BLaER1 treated with 17β-estradiol and CSF1 and Interleukin-3, amounts not matched to agents 10 nM and 100 nM (cell line): ENCODE data around the gene MYO9A.
"Not testable (repeated sequence)": the region's sequence is repeated elsewhere in the genome, so short reads cannot be mapped to it uniquely, and the experiment has no call there.

Experiments used
- H3K27ac ChIP-seq, 11 experiments: shearing (Covaris generic); formaldehyde crosslinking; 2 replicates each; pipeline ENCODE4 v1.8.1; 2022
- H3K27me3 ChIP-seq, 11 experiments: shearing (Covaris generic); formaldehyde crosslinking; 2 replicates each; pipeline ENCODE4 v1.8.1; 2022
- H3K36me3 ChIP-seq, 11 experiments: shearing (Covaris generic); formaldehyde crosslinking; 2 replicates each; pipeline ENCODE4 v1.8.1; 2022
- H3K4me1 ChIP-seq, 10 experiments: shearing (Covaris generic); formaldehyde crosslinking; 2 replicates each; pipeline ENCODE4 v1.8.1; 2022
- H3K4me2 ChIP-seq, 11 experiments: shearing (Covaris generic); formaldehyde crosslinking; 2 replicates each; pipeline ENCODE4 v1.8.1; 2022
- H3K4me3 ChIP-seq, 10 experiments: shearing (Covaris generic); formaldehyde crosslinking; 2 replicates each; pipeline ENCODE4 v1.8.1; 2022
- H3K9ac ChIP-seq, 11 experiments: shearing (Covaris generic); formaldehyde crosslinking; 2 replicates each; pipeline ENCODE4 v1.8.1; 2022
- H3K9me3 ChIP-seq, 11 experiments: shearing (Covaris generic); formaldehyde crosslinking; replicated peaks in 1 of 11; 2 replicates each; pipeline ENCODE4 v1.8.1; 2022
- H4K20me1 ChIP-seq, 11 experiments: shearing (Covaris generic); formaldehyde crosslinking; 2 replicates each; pipeline ENCODE4 v1.8.1; 2022
- Cebpa-rat ChIP-seq, 11 experiments: shearing (Covaris generic); IDR thresholded peaks; 2 replicates each; pipeline ENCODE4 v1.8.1; 2022

The MYO9A gene

GRCh38 chr15:72065801-72066200, 52.1 kb downstream of the MYO9A start:
- peaks cover 5 to 27% (median 14%) of the 10 kb centered on the region in 11 experiments; a peak in 17 of 22 replicates for H3K9me3 ChIP-seq
- no peak for TF ChIP-seq Cebpa-rat (IDR thresholded peaks at IDR 0.05)
- H3K27me3 ChIP-seq, result no peaks in the 10 kb centered on the region
- H3K36me3 ChIP-seq, result peaks cover 0 to 16% (median 8%) of the 10 kb centered on the region in 11 experiments; a peak in 12 of 22 replicates
- H3K4me3 ChIP-seq, result no peak overlapping the region
- peaks cover 0 to 4% (median 0%) of the 10 kb centered on the region in 10 experiments; a peak in 3 of 20 replicates for H3K4me1 ChIP-seq
- peaks cover 0 to 28% (median 0%) of the 10 kb centered on the region in 11 experiments; a peak in 6 of 22 replicates for H4K20me1 ChIP-seq
- H3K4me2 ChIP-seq, result no peak overlapping the region
- no peak overlapping the region for H3K9ac ChIP-seq
- no peak overlapping the region for H3K27ac ChIP-seq

DNA sequence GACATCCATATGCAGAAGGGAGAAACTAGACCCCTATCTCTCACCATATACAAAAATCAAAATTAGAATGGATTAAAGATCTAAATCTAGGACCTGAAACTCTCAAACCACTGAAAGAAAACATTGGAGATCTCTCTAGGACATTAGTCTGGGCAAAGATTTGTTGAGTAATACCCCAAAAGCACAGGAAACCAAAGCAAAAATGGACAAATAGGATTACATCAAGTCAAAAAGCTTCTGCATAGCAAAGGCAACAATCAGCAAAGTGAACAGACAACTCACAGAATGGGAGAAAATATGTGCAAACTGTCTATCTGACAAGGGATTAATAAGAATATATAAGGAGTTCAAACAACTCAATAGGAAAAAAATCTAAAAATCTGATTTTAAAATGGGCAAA, 54.8 kb downstream of the MYO9A start:
- Histone ChIP-seq H3K36me3 (peaks cover 0 to 18% (median 8%) of the 10 kb centered on the region in 11 experiments; a peak in 12 of 22 replicates), H3K27me3 (no peaks in the 10 kb centered on the region), H3K9me3 (peaks cover 5 to 27% (median 14%) of the 10 kb centered on the region in 11 experiments; a peak in 17 of 22 replicates), H3K9ac (no peak overlapping the region), H3K4me1 (no peaks in the 10 kb centered on the region), H3K4me3 (no peak overlapping the region), H4K20me1 (peaks cover 0 to 13% (median 0%) of the 10 kb centered on the region in 11 experiments; a peak in 3 of 22 replicates), H3K27ac (no peak overlapping the region), H3K4me2 (no peak overlapping the region)
- TF ChIP-seq Cebpa-rat (IDR thresholded peaks at IDR 0.05), result no peak

DNA sequence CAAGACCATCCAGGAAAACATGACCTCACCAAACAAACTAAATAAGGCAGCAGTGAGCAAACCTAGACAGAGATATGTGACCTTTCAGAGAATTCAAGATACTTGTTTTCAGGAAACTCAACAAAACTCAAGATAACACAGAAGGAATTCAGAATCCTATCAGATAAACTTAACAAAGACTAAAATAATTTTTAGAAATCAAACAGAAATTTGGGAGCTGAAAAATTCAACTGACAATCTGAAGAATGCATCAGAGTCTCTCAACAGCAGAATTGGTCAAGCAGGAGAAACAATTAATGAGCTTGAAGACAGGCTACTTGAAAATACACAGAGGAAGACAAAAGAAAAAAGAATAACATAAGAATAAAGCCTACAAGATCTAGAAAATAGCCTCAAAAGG, 55.6 kb downstream of the MYO9A start:
- Histone ChIP-seq H3K4me3 (no peak overlapping the region), H3K4me1 (no peaks in the 10 kb centered on the region; a peak in 1 of 20 replicates), H3K9me3 (peaks cover 5 to 27% (median 14%) of the 10 kb centered on the region in 11 experiments; a peak in 17 of 22 replicates), H3K36me3 (peaks cover 0 to 18% (median 8%) of the 10 kb centered on the region in 11 experiments; a peak in 12 of 22 replicates), H3K4me2 (no peak overlapping the region), H3K27ac (no peak overlapping the region), H4K20me1 (peaks cover 0 to 13% (median 0%) of the 10 kb centered on the region in 11 experiments; a peak in 3 of 22 replicates), H3K9ac (no peak overlapping the region), H3K27me3 (no peaks in the 10 kb centered on the region)
- no peak for TF ChIP-seq Cebpa-rat (IDR thresholded peaks at IDR 0.05)

DNA sequence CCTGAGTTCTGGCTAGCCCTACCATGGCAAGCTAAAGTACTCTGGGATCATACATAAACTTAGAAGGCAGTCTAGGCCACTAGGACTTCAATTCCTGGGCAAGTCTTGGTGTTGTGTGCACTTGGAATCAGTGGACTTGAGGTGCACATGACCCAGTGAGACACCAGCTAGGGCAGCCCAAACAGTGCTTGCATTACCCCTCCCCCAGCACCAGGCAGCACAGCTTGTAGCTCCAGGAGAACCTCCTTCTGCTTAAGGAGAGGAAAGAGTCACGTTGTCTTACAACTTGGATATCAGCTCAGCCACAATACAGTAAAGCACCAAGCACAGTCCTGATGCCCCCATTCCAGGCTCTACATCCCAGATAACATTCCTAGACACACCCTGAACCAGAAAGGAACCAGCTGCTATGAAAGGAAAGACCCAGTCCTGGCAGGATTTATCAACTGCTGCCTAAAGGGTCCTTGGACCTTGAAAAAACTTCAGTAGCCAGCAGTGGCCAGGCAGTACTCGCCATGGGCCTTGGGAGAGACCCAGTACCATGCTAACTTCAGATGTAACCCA, 57.2 kb downstream of the MYO9A start:
- Histone ChIP-seq H3K9me3 (peaks cover 5 to 27% (median 14%) of the 10 kb centered on the region in 11 experiments; a peak in 17 of 22 replicates), H3K36me3 (peaks cover 0 to 20% (median 9%) of the 10 kb centered on the region in 11 experiments; a peak in 12 of 22 replicates), H3K4me1 (no peaks in the 10 kb centered on the region; a peak in 1 of 20 replicates), H4K20me1 (peaks cover 0 to 13% (median 0%) of the 10 kb centered on the region in 11 experiments; a peak in 3 of 22 replicates), H3K27ac (no peak overlapping the region), H3K9ac (no peak overlapping the region), H3K4me3 (no peak overlapping the region), H3K4me2 (no peak overlapping the region), H3K27me3 (no peaks in the 10 kb centered on the region)
- no peak for TF ChIP-seq Cebpa-rat (IDR thresholded peaks at IDR 0.05)

DNA sequence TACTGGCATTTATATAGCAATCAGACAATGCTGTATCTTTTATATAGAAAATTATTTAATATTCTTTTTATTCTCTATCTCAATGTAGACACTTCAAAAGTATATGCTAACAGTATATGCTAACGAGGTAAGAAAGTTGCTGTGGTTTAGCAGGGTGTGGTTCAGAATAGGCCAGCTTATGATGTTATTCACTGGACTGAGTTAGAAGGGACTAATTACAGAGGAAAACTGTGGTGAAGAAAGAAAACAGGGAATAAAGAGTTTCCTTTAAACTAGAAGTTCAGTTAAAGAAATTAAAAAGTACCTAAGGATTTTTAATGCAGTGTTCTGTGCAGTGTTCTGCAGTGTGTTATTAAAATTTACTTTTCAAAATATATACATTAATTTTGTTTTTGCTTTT, 59.4 kb downstream of the MYO9A start:
- no peak overlapping the region for H3K4me2 ChIP-seq
- no peaks in the 10 kb centered on the region; a peak in 1 of 20 replicates for H3K4me1 ChIP-seq
- peaks cover 0 to 13% (median 0%) of the 10 kb centered on the region in 11 experiments; a peak in 3 of 22 replicates for H4K20me1 ChIP-seq
- H3K4me3 ChIP-seq, result no peak overlapping the region
- no peak overlapping the region for H3K27ac ChIP-seq
- H3K9me3 ChIP-seq, result peaks cover 6 to 28% (median 20%) of the 10 kb centered on the region in 11 experiments; a peak in 20 of 22 replicates
- no peak overlapping the region for H3K9ac ChIP-seq
- H3K27me3 ChIP-seq, result no peaks in the 10 kb centered on the region
- TF ChIP-seq Cebpa-rat (IDR thresholded peaks at IDR 0.05), result no peak
- peaks cover 0 to 23% (median 13%) of the 10 kb centered on the region in 11 experiments; a peak in 14 of 22 replicates for H3K36me3 ChIP-seq

GRCh38 chr15:72057548-72058091, 60.3 kb downstream of the MYO9A start:
- TF ChIP-seq Cebpa-rat (IDR thresholded peaks at IDR 0.05), result no peak
- Histone ChIP-seq H3K9ac (no peak overlapping the region), H3K27ac (no peak overlapping the region), H3K4me3 (no peak overlapping the region), H3K36me3 (peaks cover 9 to 30% (median 18%) of the 10 kb centered on the region in 11 experiments; a peak in 20 of 22 replicates), H3K9me3 (peaks cover 13 to 29% (median 21%) of the 10 kb centered on the region in 11 experiments), H3K4me1 (no peaks in the 10 kb centered on the region; a peak in 1 of 20 replicates), H4K20me1 (peaks cover 0 to 13% (median 0%) of the 10 kb centered on the region in 11 experiments; a peak in 3 of 22 replicates), H3K4me2 (peak overlapping the region in 2 of 11 experiments; percentile 1 to 11; a peak in 1 of 22 replicates), H3K27me3 (no peaks in the 10 kb centered on the region)

DNA sequence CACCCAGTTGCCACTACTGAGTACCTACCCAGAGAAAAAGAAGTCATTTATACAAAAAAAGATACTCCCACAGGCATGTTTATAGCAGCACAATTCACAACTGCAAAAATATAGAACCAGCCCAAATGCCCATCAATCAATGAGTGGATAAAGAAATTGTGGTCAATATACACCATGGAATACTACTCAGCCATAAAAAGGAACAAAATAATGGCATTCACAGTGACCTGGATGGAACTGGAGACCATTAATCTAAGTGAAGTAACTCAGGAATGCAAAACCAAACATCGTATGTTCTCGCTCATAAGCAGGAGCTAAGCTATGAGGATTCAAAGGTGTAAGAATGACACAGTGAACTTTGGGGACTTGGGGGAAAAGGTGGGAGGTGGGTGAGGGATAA, 61.7 kb downstream of the MYO9A start:
- H4K20me1 ChIP-seq, H3K9ac ChIP-seq, H3K4me2 ChIP-seq, H3K27me3 ChIP-seq, H3K4me1 ChIP-seq, H3K4me3 ChIP-seq, H3K27ac ChIP-seq: not testable (repeated sequence)
- peaks cover 23 to 32% (median 29%) of the 10 kb centered on the region in 11 experiments for H3K9me3 ChIP-seq
- H3K36me3 ChIP-seq, result peaks cover 14 to 36% (median 25%) of the 10 kb centered on the region in 11 experiments; a peak in 20 of 22 replicates

GRCh38 chr15:72053297-72053696, 64.7 kb downstream of the MYO9A start:
- H3K27ac ChIP-seq, H4K20me1 ChIP-seq, H3K4me2 ChIP-seq, H3K27me3 ChIP-seq, H3K4me3 ChIP-seq, H3K9ac ChIP-seq, H3K4me1 ChIP-seq: not testable (repeated sequence)
- peaks cover 23 to 37% (median 32%) of the 10 kb centered on the region in 11 experiments for H3K9me3 ChIP-seq
- H3K36me3 ChIP-seq, result peaks cover 9 to 40% (median 26%) of the 10 kb centered on the region in 11 experiments; a peak in 20 of 22 replicates

- peaks cover 0 to 13% (median 0%) of the 10 kb centered on the region in 11 experiments; a peak in 3 of 22 replicates for H4K20me1 ChIP-seq
- no peak overlapping the region for H3K27ac ChIP-seq
- no peak overlapping the region for H3K4me3 ChIP-seq
- no peak overlapping the region for H3K9ac ChIP-seq
- TF ChIP-seq Cebpa-rat (IDR thresholded peaks at IDR 0.05), result no peak
- H3K9me3 ChIP-seq, result peaks cover 23 to 37% (median 32%) of the 10 kb centered on the region in 11 experiments
- H3K36me3 ChIP-seq, result peaks cover 16 to 46% (median 33%) of the 10 kb centered on the region in 11 experiments
- H3K27me3 ChIP-seq, result no peaks in the 10 kb centered on the region
- H3K4me2 ChIP-seq, result no peak overlapping the region
- H3K4me1 ChIP-seq, result no peaks in the 10 kb centered on the region
Observed at GRCh38 chr15:72050700-72051099, 67.2 kb downstream of the MYO9A start.
